ENCODE data around the gene PKD1. TPM values are rescaled to one million over a fixed set of nuclear protein-coding genes. Genes with fewer than 3 reads are reported as not detected.

The PKD1 gene
- total and polyA plus RNA-seq, 4 experiments from 2014 or later = 2.3 to 126 (median 68.1) TPM

- Mint-ChIP-seq H3K36me3 (peaks cover 4 to 25% of the 10 kb centered on the region in 2 donors), H3K4me3 (no peak overlapping the region), H3K27ac (no peak overlapping the region), H3K4me1 (no peaks in the 10 kb centered on the region), H3K27me3 (no peaks in the 10 kb centered on the region), H3K9me3 (peaks cover 0 to 2% (median 0%) of the 10 kb centered on the region in 8 donors)
- Histone ChIP-seq H3K27ac (ENCODE audit: low read depth, low read length) (no peak overlapping the region), H3K4me1 (ENCODE audit: insufficient read depth, low read length) (no peaks in the 10 kb centered on the region), H3K36me3 (ENCODE audit: insufficient read depth, low read length) (peaks cover 20% of the 10 kb centered on the region), H3K4me3 (ENCODE audit: low read length in 2 of 2) (no peak overlapping the region), H3K27me3 (ENCODE audit: insufficient read depth, low read length) (no peaks in the 10 kb centered on the region), H3K9me3 (ENCODE audit: control insufficient read depth in 1 of 2, low read length in 2 of 2) (no peaks in the 10 kb centered on the region)
- DNase-seq = peak in 1 of 5 donors; percentile 15
- CTCF ChIA-PET (ENCODE audit: partially characterized antibody) = no interaction called here
- POLR2A ChIA-PET (ENCODE audit: partially characterized antibody) = no interaction called here
- intact Hi-C loops (cut with micrococcal nuclease) = no loop called here
Observed at GRCh38 chr16:2078096-2078495, 57.6 kb downstream of the PKD1 start.

GRCh38 chr16:2077696-2078095, 58.0 kb downstream of the PKD1 start:
- Histone ChIP-seq H3K4me1 (ENCODE audit: insufficient read depth, low read length) (no peaks in the 10 kb centered on the region), H3K27me3 (ENCODE audit: insufficient read depth, low read length) (no peaks in the 10 kb centered on the region), H3K4me3 (ENCODE audit: low read length in 2 of 2) (no peak overlapping the region), H3K9me3 (ENCODE audit: control insufficient read depth in 1 of 2, low read length in 2 of 2) (no peaks in the 10 kb centered on the region), H3K27ac (ENCODE audit: low read depth, low read length) (no peak overlapping the region), H3K36me3 (ENCODE audit: insufficient read depth, low read length) (peaks cover 24% of the 10 kb centered on the region)
- intact Hi-C loops (cut with micrococcal nuclease) = no loop called here
- ChIA-PET CTCF (ENCODE audit: partially characterized antibody) (no interaction called here), POLR2A (ENCODE audit: partially characterized antibody) (no interaction called here)
- no peak overlapping the region for H3K4me3 Mint-ChIP-seq
- H3K36me3 Mint-ChIP-seq = peaks cover 4 to 25% of the 10 kb centered on the region in 2 donors
- H3K27ac Mint-ChIP-seq = no peak overlapping the region
- no peaks in the 10 kb centered on the region for H3K4me1 Mint-ChIP-seq
- DNase-seq = no peak
- peaks cover 0 to 2% (median 0%) of the 10 kb centered on the region in 8 donors for H3K9me3 Mint-ChIP-seq
- H3K27me3 Mint-ChIP-seq = no peaks in the 10 kb centered on the region

- DNase-seq = peak in 1 of 5 donors; percentile 33
- Mint-ChIP-seq H3K9me3 (peaks cover 0 to 2% (median 0%) of the 10 kb centered on the region in 8 donors), H3K4me1 (no peaks in the 10 kb centered on the region), H3K36me3 (peaks cover 0 to 26% of the 10 kb centered on the region in 2 donors), H3K4me3 (no peak overlapping the region), H3K27ac (no peak overlapping the region), H3K27me3 (no peaks in the 10 kb centered on the region)
- H3K9me3 ChIP-seq (ENCODE audit: control insufficient read depth in 1 of 2, low read length in 2 of 2) = no peaks in the 10 kb centered on the region
- H3K36me3 ChIP-seq (ENCODE audit: insufficient read depth, low read length) = peaks cover 31% of the 10 kb centered on the region
- no peak overlapping the region for H3K4me3 ChIP-seq (ENCODE audit: low read length in 2 of 2)
- intact Hi-C loops (cut with micrococcal nuclease) = no loop called here
- H3K27ac ChIP-seq (ENCODE audit: low read depth, low read length) = no peak overlapping the region
- CTCF ChIA-PET (ENCODE audit: partially characterized antibody) = no interaction called here
- no peaks in the 10 kb centered on the region for H3K4me1 ChIP-seq (ENCODE audit: insufficient read depth, low read length)
- POLR2A ChIA-PET (ENCODE audit: partially characterized antibody) = no interaction called here
- no peaks in the 10 kb centered on the region for H3K27me3 ChIP-seq (ENCODE audit: insufficient read depth, low read length)
Observed at GRCh38 chr16:2077016-2077415, 58.7 kb downstream of the PKD1 start.

GRCh38 chr16:2076072-2076865, 59.4 kb downstream of the PKD1 start:
- H3K36me3 Mint-ChIP-seq = peaks cover 0 to 30% of the 10 kb centered on the region in 2 donors
- Histone ChIP-seq H3K9me3 (ENCODE audit: control insufficient read depth in 1 of 2, low read length in 2 of 2) (no peaks in the 10 kb centered on the region), H3K4me3 (ENCODE audit: low read length in 2 of 2) (no peak overlapping the region), H3K27ac (ENCODE audit: low read depth, low read length) (no peak overlapping the region), H3K36me3 (ENCODE audit: insufficient read depth, low read length) (peaks cover 33% of the 10 kb centered on the region), H3K27me3 (ENCODE audit: insufficient read depth, low read length) (no peaks in the 10 kb centered on the region), H3K4me1 (ENCODE audit: insufficient read depth, low read length) (no peaks in the 10 kb centered on the region)
- H3K4me1 Mint-ChIP-seq = no peaks in the 10 kb centered on the region
- peak in 1 of 5 donors; percentile 30 for DNase-seq
- H3K9me3 Mint-ChIP-seq = peaks cover 0 to 2% (median 0%) of the 10 kb centered on the region in 8 donors
- ChIA-PET POLR2A (ENCODE audit: partially characterized antibody) (no interaction called here), CTCF (ENCODE audit: partially characterized antibody) (no interaction called here)
- intact Hi-C loops (cut with micrococcal nuclease) = no loop called here
- H3K4me3 Mint-ChIP-seq = no peak overlapping the region
- H3K27me3 Mint-ChIP-seq = no peaks in the 10 kb centered on the region
- no peak overlapping the region for H3K27ac Mint-ChIP-seq

- Mint-ChIP-seq H3K9me3 (peaks cover 0 to 2% (median 0%) of the 10 kb centered on the region in 8 donors), H3K4me1 (no peaks in the 10 kb centered on the region), H3K36me3 (peaks cover 0 to 33% of the 10 kb centered on the region in 2 donors), H3K27ac (no peak overlapping the region), H3K27me3 (no peaks in the 10 kb centered on the region), H3K4me3 (no peak overlapping the region)
- ChIA-PET POLR2A (ENCODE audit: partially characterized antibody) (no interaction called here), CTCF (ENCODE audit: partially characterized antibody) (no interaction called here)
- Histone ChIP-seq H3K36me3 (ENCODE audit: insufficient read depth, low read length) (peaks cover 33% of the 10 kb centered on the region), H3K27me3 (ENCODE audit: insufficient read depth, low read length) (no peaks in the 10 kb centered on the region), H3K4me1 (ENCODE audit: insufficient read depth, low read length) (no peaks in the 10 kb centered on the region), H3K27ac (ENCODE audit: low read depth, low read length) (no peak overlapping the region), H3K4me3 (ENCODE audit: low read length in 2 of 2) (no peak overlapping the region), H3K9me3 (ENCODE audit: control insufficient read depth in 1 of 2, low read length in 2 of 2) (no peaks in the 10 kb centered on the region)
- intact Hi-C loops (cut with micrococcal nuclease) = no loop called here
- peak in 1 of 5 donors; percentile 27 for DNase-seq
Observed at GRCh38 chr16:2075631-2076030, 60.1 kb downstream of the PKD1 start.

- Histone ChIP-seq H3K4me3 (ENCODE audit: low read length in 2 of 2) (no peak overlapping the region), H3K9me3 (ENCODE audit: control insufficient read depth in 1 of 2, low read length in 2 of 2) (no peaks in the 10 kb centered on the region), H3K36me3 (ENCODE audit: insufficient read depth, low read length) (peaks cover 28% of the 10 kb centered on the region), H3K27ac (ENCODE audit: low read depth, low read length) (no peak overlapping the region), H3K27me3 (ENCODE audit: insufficient read depth, low read length) (no peaks in the 10 kb centered on the region), H3K4me1 (ENCODE audit: insufficient read depth, low read length) (no peaks in the 10 kb centered on the region)
- no peak overlapping the region for H3K4me3 Mint-ChIP-seq
- DNase-seq = no peak
- ChIA-PET POLR2A (ENCODE audit: partially characterized antibody) (no interaction called here), CTCF (ENCODE audit: partially characterized antibody) (no interaction called here)
- no peaks in the 10 kb centered on the region for H3K4me1 Mint-ChIP-seq
- H3K9me3 Mint-ChIP-seq = peaks cover 0 to 2% (median 0%) of the 10 kb centered on the region in 8 donors
- H3K27ac Mint-ChIP-seq = no peak overlapping the region
- peaks cover 4 to 37% of the 10 kb centered on the region in 2 donors for H3K36me3 Mint-ChIP-seq
- intact Hi-C loops (cut with micrococcal nuclease) = no loop called here
- no peaks in the 10 kb centered on the region for H3K27me3 Mint-ChIP-seq
Observed at GRCh38 chr16:2074071-2074470, 61.6 kb downstream of the PKD1 start.

GRCh38 chr16:2072926-2073325, 62.8 kb downstream of the PKD1 start:
- no peak overlapping the region for H3K4me3 ChIP-seq (ENCODE audit: low read length in 2 of 2)
- Mint-ChIP-seq H3K27me3 (no peaks in the 10 kb centered on the region), H3K4me1 (no peaks in the 10 kb centered on the region), H3K4me3 (no peak overlapping the region), H3K36me3 (peaks cover 4 to 43% of the 10 kb centered on the region in 2 donors), H3K27ac (no peak overlapping the region), H3K9me3 (peaks cover 0 to 2% (median 0%) of the 10 kb centered on the region in 8 donors)
- POLR2A ChIA-PET (ENCODE audit: partially characterized antibody) = no interaction called here
- CTCF ChIA-PET (ENCODE audit: partially characterized antibody) = interaction anchor here (0.6 kb wide), 1 partner anchor 378 kb away, joined by 3 read pairs; no protein-coding TSS in a partner anchor
- intact Hi-C loops (cut with micrococcal nuclease) = no loop called here
- H3K27ac ChIP-seq (ENCODE audit: low read depth, low read length) = no peak overlapping the region
- H3K27me3 ChIP-seq (ENCODE audit: insufficient read depth, low read length) = no peaks in the 10 kb centered on the region
- no peaks in the 10 kb centered on the region for H3K9me3 ChIP-seq (ENCODE audit: control insufficient read depth in 1 of 2, low read length in 2 of 2)
- no peaks in the 10 kb centered on the region for H3K4me1 ChIP-seq (ENCODE audit: insufficient read depth, low read length)
- peaks cover 24% of the 10 kb centered on the region for H3K36me3 ChIP-seq (ENCODE audit: insufficient read depth, low read length)
- no peak for DNase-seq

All from CD4-positive, alpha-beta memory T cell (primary cell).